ENCODE results near the gene GATD1. TPM values are rescaled to one million over a fixed set of nuclear protein-coding genes. Genes with fewer than 3 reads are reported as not detected.

Gene GATD1
- total RNA-seq, 1 donor from 2014 or later: 26.2 TPM

DNA sequence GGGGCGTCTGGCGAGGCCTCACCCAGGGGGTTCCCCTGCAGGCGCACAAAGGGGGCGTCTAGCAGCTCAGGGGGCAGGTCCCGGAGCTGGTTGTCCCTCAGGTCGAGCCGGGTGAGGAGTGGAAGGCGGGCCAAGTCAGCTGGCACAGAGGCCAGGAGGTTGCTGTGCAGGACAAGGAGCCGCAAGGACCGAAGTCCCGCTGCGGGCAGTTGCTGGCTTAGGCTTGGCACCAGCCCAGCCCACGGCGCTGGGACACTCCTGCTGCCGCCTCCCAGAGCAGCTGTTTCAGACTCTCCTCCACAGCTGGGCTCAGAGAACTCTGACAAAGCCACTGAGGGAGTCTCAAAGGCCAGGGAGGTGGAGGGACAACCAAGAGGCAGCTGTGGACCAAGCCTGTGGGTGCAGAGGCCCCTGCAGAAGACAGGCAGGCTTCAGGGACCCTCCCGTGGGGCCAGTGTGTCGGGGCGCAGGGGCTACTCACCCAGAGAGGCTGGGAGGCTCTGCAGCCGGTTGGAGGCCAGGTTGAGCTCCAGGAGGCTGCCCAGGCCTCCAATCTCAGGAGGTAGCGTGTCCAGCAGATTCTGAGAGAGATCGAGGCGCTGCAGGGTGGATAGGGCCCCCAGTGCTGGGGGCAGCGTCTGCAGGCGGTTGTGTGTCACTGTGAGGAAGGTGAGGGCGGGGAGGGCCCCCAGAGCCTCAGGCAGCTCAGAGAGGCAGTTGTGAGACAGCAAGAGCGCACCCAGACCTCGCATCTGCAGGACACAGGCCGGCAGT is 25.6 kb upstream of the GATD1 start:
- Histone ChIP-seq H3K4me3 (no peak overlapping the region), H3K36me3 (peaks cover 36% of the 10 kb centered on the region), H3K27ac (replicated peaks) (no peak overlapping the region), H3K4me1 (peaks cover 44% of the 10 kb centered on the region), H3K27me3 (ENCODE audit: low read depth) (no peaks in the 10 kb centered on the region), H3K9me3 (replicated peaks) (no peaks in the 10 kb centered on the region)
- TF ChIP-seq, protein P1, sequence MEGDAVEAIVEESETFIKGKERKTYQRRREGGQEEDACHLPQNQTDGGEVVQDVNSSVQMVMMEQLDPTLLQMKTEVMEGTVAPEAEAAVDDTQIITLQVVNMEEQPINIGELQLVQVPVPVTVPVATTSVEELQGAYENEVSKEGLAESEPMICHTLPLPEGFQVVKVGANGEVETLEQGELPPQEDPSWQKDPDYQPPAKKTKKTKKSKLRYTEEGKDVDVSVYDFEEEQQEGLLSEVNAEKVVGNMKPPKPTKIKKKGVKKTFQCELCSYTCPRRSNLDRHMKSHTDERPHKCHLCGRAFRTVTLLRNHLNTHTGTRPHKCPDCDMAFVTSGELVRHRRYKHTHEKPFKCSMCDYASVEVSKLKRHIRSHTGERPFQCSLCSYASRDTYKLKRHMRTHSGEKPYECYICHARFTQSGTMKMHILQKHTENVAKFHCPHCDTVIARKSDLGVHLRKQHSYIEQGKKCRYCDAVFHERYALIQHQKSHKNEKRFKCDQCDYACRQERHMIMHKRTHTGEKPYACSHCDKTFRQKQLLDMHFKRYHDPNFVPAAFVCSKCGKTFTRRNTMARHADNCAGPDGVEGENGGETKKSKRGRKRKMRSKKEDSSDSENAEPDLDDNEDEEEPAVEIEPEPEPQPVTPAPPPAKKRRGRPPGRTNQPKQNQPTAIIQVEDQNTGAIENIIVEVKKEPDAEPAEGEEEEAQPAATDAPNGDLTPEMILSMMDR (IDR thresholded peaks at IDR 0.05; ENCODE audit: borderline replicate concordance): no peak
- intact Hi-C loops (cut with micrococcal nuclease): no loop called here
- DNase-seq: no peak

DNA sequence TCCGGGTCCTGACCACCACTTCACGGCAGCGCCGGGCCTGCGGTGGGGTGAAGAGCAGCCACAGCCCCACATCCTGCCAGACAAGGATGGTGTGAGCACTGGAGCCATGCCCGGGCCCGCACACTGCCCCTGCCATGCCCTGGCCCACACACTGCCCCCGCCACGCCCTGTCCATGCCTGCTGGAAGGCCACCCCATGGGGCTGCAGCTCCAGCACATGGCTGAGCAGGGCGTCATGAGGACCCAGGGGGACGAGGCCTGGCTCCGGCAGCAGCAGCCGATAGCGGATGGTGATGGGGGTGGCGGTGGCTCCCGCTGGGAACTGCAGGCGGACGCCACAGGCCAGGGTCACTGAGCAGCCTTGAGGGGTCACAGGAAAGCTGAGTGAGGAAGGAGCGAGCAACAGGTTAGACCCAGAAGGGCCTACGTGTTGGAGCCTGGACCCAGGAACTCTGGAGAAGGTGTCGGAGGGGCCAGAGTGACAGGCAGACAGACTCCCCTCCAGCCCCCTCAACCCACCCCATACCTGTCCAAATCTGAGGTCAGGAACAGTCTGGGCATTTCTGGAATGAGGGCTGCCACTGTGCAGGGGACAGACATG is 24.8 kb upstream of the GATD1 start:
- H3K4me1 ChIP-seq: peaks cover 48% of the 10 kb centered on the region
- DNase-seq: no peak
- no peaks in the 10 kb centered on the region for H3K9me3 ChIP-seq (replicated peaks)
- H3K36me3 ChIP-seq: peaks cover 36% of the 10 kb centered on the region
- no peak overlapping the region for H3K4me3 ChIP-seq
- no peak overlapping the region for H3K27ac ChIP-seq (replicated peaks)
- intact Hi-C loops (cut with micrococcal nuclease): no loop called here
- TF ChIP-seq, protein P1 (IDR thresholded peaks at IDR 0.05; ENCODE audit: borderline replicate concordance): no peak
- no peaks in the 10 kb centered on the region for H3K27me3 ChIP-seq (ENCODE audit: low read depth)

DNA sequence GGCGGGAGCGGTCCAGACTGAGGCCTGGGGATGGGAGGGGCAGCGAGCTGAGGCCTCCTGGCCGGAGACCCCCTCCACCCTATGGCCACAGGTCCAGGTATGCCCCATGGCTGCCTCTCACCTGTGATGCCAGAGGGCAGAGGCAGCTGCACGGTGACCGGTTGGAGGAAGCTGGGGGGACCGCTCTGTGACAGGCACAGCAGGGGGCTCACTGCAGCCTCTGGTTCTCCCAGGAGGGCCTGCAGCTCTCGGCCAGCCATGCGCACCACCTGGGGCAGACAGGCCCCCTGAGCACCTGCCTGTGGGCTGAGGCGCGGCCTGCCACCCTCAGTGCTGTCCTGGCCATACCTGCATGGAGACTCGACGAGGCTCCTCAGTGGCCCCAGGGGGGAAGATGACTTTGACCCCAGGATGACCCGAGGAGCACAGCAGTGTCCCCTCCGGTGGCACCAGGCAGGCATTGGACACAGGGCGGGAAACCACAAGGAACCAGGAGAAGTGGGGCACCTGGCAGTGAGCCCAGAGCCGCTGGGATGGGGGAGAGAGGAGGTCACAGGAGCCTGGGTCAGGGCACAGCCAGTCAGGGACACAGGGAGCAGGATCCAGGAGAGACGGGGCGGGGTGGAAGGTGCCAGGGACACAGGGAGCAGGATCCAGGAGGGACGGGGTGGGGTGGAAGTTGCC is 24.0 kb upstream of the GATD1 start:
- Histone ChIP-seq H3K4me1 (peaks cover 57% of the 10 kb centered on the region), H3K27ac (replicated peaks) (no peak overlapping the region), H3K27me3 (ENCODE audit: low read depth) (no peaks in the 10 kb centered on the region), H3K36me3 (peaks cover 36% of the 10 kb centered on the region), H3K4me3 (no peak overlapping the region), H3K9me3 (replicated peaks) (no peaks in the 10 kb centered on the region)
- intact Hi-C loops (cut with micrococcal nuclease): no loop called here
- TF ChIP-seq, protein P1 (IDR thresholded peaks at IDR 0.05; ENCODE audit: borderline replicate concordance): no peak
- DNase-seq: no peak

DNA sequence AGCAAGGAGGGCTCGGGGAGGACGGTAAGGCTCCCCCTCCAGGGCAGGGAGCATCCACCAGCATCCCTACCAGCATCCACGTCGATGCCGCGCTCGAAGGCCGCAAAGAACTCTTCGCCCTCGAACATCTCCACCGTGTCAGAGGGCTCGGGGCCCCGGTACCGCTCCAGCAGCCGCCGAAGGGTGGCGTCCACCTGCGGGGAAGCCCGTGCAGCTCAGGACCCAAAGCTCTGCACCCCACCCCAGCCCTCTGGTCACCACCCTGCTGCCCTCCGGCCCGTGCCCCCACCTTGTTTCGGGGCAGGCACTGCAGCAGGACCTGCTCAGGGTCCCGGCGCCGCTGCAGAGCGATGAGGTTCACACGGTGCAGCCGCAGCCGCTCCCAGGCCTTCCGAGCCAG is 23.2 kb upstream of the GATD1 start:
- Histone ChIP-seq H3K4me1 (peaks cover 61% of the 10 kb centered on the region), H3K36me3 (peaks cover 36% of the 10 kb centered on the region), H3K27me3 (ENCODE audit: low read depth) (no peaks in the 10 kb centered on the region), H3K4me3 (no peak overlapping the region), H3K27ac (replicated peaks) (no peak overlapping the region), H3K9me3 (replicated peaks) (no peaks in the 10 kb centered on the region)
- TF ChIP-seq, protein P1 (IDR thresholded peaks at IDR 0.05; ENCODE audit: borderline replicate concordance): no peak
- no peak for DNase-seq
- intact Hi-C loops (cut with micrococcal nuclease): no loop called here

- H3K27me3 ChIP-seq (ENCODE audit: low read depth): no peaks in the 10 kb centered on the region
- peaks cover 63% of the 10 kb centered on the region for H3K4me1 ChIP-seq
- peaks cover 36% of the 10 kb centered on the region for H3K36me3 ChIP-seq
- H3K27ac ChIP-seq (replicated peaks): no peak overlapping the region
- intact Hi-C loops (cut with micrococcal nuclease): no loop called here
- no peak for DNase-seq
- TF ChIP-seq, protein P1 (IDR thresholded peaks at IDR 0.05; ENCODE audit: borderline replicate concordance): no peak
- H3K9me3 ChIP-seq (replicated peaks): no peaks in the 10 kb centered on the region
- no peak overlapping the region for H3K4me3 ChIP-seq
Observed at GRCh38 chr11:799641-800316, 22.5 kb upstream of the GATD1 start.

All from left ventricle myocardium inferior (tissue), 1 donor.